ENCODE data around the gene C1orf53. TPM values are rescaled to one million over a fixed set of nuclear protein-coding genes. Genes with fewer than 3 reads are reported as not detected.
"Not testable (repeated sequence)": the region's sequence is repeated elsewhere in the genome, so short reads cannot be mapped to it uniquely, and the experiment has no call there.

Gene C1orf53
- total and polyA plus RNA-seq, 2 donors (not counting 1 experiment from before 2014, with no cell fraction given): 0.24 TPM; not detected in 1

DNA sequence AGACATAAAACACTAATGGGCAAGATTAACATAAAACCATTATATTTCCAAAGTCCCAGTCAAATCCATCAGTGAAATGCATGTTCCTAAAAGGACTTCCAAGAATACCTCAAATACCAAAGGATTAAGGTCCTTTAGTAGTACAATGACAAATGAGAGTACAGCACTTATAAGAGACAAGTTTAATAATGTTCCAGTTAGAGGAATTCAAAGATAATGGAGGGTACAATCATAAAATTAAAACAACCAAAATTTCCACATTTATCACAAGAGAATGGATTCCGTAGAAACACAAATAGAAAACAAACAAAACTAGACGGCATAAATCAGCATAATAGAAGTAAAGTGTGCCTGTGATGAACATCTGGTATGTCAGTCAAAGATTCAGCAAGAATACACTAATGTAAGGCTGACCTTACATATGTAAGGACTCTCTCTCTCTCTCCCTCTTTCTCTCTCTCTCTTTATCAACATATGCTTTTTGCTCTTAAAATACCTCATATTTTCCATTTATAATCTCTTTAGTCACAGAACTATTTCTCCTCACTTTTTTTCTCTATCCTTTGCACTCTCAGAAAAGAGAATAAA, 32.8 kb upstream of the C1orf53 start:
- Histone ChIP-seq H4K20me1 (ENCODE audit: control insufficient read depth, insufficient read depth, low read length, poor library complexity, severe bottlenecking) (no peaks in the 10 kb centered on the region), H3K4me3 (ENCODE audit: control extremely low read depth in 1 of 5, extremely low read depth in 1 of 5, insufficient read depth in 1 of 5, low read depth in 2 of 5, low read length in 4 of 5) (no peak overlapping the region), H3K27me3 (replicated peaks in 1 of 4; ENCODE audit: control extremely low read depth in 1 of 4, control insufficient read depth in 3 of 4, insufficient read depth in 4 of 4, low read length in 3 of 4) (no peaks in the 10 kb centered on the region), H2AFZ (ENCODE audit: insufficient read depth, low read depth, low read length, poor library complexity, severe bottlenecking) (no peak overlapping the region), H3K36me3 (replicated peaks in 1 of 2; ENCODE audit: control extremely low read depth in 1 of 2, control insufficient read depth in 1 of 2, extremely low read depth in 1 of 2, insufficient read depth in 2 of 2, low read length in 1 of 2) (no peaks in the 10 kb centered on the region), H3K9me3 (ENCODE audit: control extremely low read depth in 1 of 3, control insufficient read depth in 2 of 3, insufficient read depth in 1 of 3, low read length in 2 of 3) (peaks cover 0 to 3% (median 0%) of the 10 kb centered on the region in 3 donors), H3K79me2 (ENCODE audit: control insufficient read depth, insufficient read depth, low read length) (no peaks in the 10 kb centered on the region), H3K9ac (ENCODE audit: low read length) (no peak overlapping the region), H3K4me2 (replicated peaks; ENCODE audit: low read depth, low read length, poor library complexity, severe bottlenecking) (no peak overlapping the region), H3K27ac (ENCODE audit: low read length in 2 of 2) (no peak overlapping the region), H3K4me1 (ENCODE audit: control insufficient read depth in 2 of 2, insufficient read depth in 2 of 2, low read length in 2 of 2) (no peaks in the 10 kb centered on the region)
- H3K27ac Mint-ChIP-seq: no peak overlapping the region
- peaks cover 3% of the 10 kb centered on the region for H3K27me3 Mint-ChIP-seq
- WGBS (ENCODE audit: insufficient coverage): no CpG with 5 or more reads among the region's 2 CpGs
- H3K4me1 Mint-ChIP-seq: peaks cover 3% of the 10 kb centered on the region
- ChIA-PET POLR2A (no interaction called here), CTCF (interaction anchor here (0.6 to 9.8 kb wide), 38 partner anchors 8 to 812 kb away, joined by 3 to 171 read pairs (median 5); partner anchors contain the start of genes C1orf53 and DENND1B)
- TF ChIP-seq EZH2 (IDR thresholded peaks at IDR 0.05; ENCODE audit: borderline replicate concordance, insufficient read depth, low read depth, low read length, poor library complexity, severe bottlenecking): no peak
- TF ChIP-seq, protein P1, sequence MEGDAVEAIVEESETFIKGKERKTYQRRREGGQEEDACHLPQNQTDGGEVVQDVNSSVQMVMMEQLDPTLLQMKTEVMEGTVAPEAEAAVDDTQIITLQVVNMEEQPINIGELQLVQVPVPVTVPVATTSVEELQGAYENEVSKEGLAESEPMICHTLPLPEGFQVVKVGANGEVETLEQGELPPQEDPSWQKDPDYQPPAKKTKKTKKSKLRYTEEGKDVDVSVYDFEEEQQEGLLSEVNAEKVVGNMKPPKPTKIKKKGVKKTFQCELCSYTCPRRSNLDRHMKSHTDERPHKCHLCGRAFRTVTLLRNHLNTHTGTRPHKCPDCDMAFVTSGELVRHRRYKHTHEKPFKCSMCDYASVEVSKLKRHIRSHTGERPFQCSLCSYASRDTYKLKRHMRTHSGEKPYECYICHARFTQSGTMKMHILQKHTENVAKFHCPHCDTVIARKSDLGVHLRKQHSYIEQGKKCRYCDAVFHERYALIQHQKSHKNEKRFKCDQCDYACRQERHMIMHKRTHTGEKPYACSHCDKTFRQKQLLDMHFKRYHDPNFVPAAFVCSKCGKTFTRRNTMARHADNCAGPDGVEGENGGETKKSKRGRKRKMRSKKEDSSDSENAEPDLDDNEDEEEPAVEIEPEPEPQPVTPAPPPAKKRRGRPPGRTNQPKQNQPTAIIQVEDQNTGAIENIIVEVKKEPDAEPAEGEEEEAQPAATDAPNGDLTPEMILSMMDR (IDR thresholded peaks at IDR 0.05): no peak
- intact Hi-C loops (cut with micrococcal nuclease): loop anchor here (1.0 to 5.0 kb wide), 4 partner anchors 53 to 349 kb away; no protein-coding TSS in a partner anchor
- ATAC-seq (ENCODE audit: low read depth) (no peak), DNase-seq (no peak)
- no peak overlapping the region for H3K4me3 Mint-ChIP-seq
- no peaks in the 10 kb centered on the region for H3K9me3 Mint-ChIP-seq (ENCODE audit: insufficient read depth)

DNA sequence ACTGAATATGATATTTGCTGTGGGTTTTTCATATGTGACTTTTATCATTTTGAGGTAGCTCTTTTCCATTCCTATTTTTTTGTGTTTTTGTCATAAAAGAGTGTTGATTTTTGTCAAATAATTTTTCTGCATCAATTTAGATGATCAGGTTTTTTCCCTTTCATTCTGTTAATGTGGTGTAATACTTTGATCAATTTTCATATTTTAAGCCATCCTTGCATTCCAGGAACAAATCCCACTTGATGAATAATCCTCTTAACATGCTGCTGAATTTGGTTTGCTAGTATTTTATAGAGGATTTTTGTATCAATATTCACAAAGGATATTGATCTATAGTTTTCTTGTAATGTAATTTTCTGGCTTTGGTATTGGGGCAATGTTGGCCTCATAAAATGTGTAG, 25.5 kb upstream of the C1orf53 start:
- no peaks in the 10 kb centered on the region for H3K79me2 ChIP-seq (ENCODE audit: control insufficient read depth, insufficient read depth, low read length)
- ChIA-PET CTCF (interaction anchor here (1.8 kb wide), 1 partner anchor 8 kb away, joined by 10 read pairs; no protein-coding TSS in a partner anchor), POLR2A (no interaction called here)
- DNase-seq (no peak), ATAC-seq (ENCODE audit: low read depth) (no peak)
- H3K4me2 ChIP-seq (replicated peaks; ENCODE audit: low read depth, low read length, poor library complexity, severe bottlenecking): no peak overlapping the region
- H3K4me1 ChIP-seq (ENCODE audit: control insufficient read depth in 2 of 2, insufficient read depth in 2 of 2, low read length in 2 of 2): no peaks in the 10 kb centered on the region
- no peak overlapping the region for H3K27ac Mint-ChIP-seq
- intact Hi-C loops (cut with micrococcal nuclease): no loop called here
- no peak overlapping the region for H2AFZ ChIP-seq (ENCODE audit: insufficient read depth, low read depth, low read length, poor library complexity, severe bottlenecking)
- H3K4me3 ChIP-seq (ENCODE audit: control extremely low read depth in 1 of 5, extremely low read depth in 1 of 5, insufficient read depth in 1 of 5, low read depth in 2 of 5, low read length in 4 of 5): no peak overlapping the region
- H3K27me3 Mint-ChIP-seq: peaks cover 4% of the 10 kb centered on the region
- H3K4me1 Mint-ChIP-seq: no peaks in the 10 kb centered on the region
- TF ChIP-seq, protein P1 (IDR thresholded peaks at IDR 0.05): no peak
- TF ChIP-seq EZH2 (IDR thresholded peaks at IDR 0.05; ENCODE audit: borderline replicate concordance, insufficient read depth, low read depth, low read length, poor library complexity, severe bottlenecking): no peak
- peaks cover 6% of the 10 kb centered on the region for H3K9me3 Mint-ChIP-seq (ENCODE audit: insufficient read depth)
- H4K20me1 ChIP-seq (ENCODE audit: control insufficient read depth, insufficient read depth, low read length, poor library complexity, severe bottlenecking): no peaks in the 10 kb centered on the region
- peaks cover 1 to 8% (median 5%) of the 10 kb centered on the region in 3 donors for H3K9me3 ChIP-seq (ENCODE audit: control extremely low read depth in 1 of 3, control insufficient read depth in 2 of 3, insufficient read depth in 1 of 3, low read length in 2 of 3)
- no peak overlapping the region for H3K4me3 Mint-ChIP-seq
- no peaks in the 10 kb centered on the region for H3K36me3 ChIP-seq (replicated peaks in 1 of 2; ENCODE audit: control extremely low read depth in 1 of 2, control insufficient read depth in 1 of 2, extremely low read depth in 1 of 2, insufficient read depth in 2 of 2, low read length in 1 of 2)
- no peaks in the 10 kb centered on the region for H3K27me3 ChIP-seq (replicated peaks in 1 of 4; ENCODE audit: control extremely low read depth in 1 of 4, control insufficient read depth in 3 of 4, insufficient read depth in 4 of 4, low read length in 3 of 4)
- no peak overlapping the region for H3K27ac ChIP-seq (ENCODE audit: low read length in 2 of 2)
- H3K9ac ChIP-seq (ENCODE audit: low read length): no peak overlapping the region

DNA sequence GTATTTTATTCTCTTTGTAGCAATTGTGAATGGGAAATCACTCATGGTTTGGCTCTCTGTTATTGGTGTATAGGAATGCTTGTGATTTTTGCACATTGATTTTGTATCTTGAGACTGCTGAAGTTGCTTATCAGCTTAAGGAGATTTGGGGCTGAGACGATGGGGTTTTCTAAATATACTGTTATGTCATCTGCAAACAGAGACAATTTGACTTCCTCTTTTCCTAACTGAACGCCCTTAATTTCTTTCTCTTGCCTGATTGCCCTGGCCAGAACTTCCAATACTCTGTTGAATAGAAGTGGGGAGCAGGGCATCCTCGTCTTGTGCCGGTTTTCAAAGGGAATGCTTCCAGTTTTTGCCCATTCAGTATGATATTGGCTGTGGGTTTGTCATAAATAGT, 22.0 kb upstream of the C1orf53 start:
- H3K9me3 ChIP-seq (ENCODE audit: control extremely low read depth in 1 of 3, control insufficient read depth in 2 of 3, insufficient read depth in 1 of 3, low read length in 2 of 3); CTCF ChIA-PET; H3K9me3 Mint-ChIP-seq (ENCODE audit: insufficient read depth); H3K27ac Mint-ChIP-seq; H3K27ac ChIP-seq (ENCODE audit: low read length in 2 of 2); H3K4me3 ChIP-seq (ENCODE audit: control extremely low read depth in 1 of 5, extremely low read depth in 1 of 5, insufficient read depth in 1 of 5, low read depth in 2 of 5, low read length in 4 of 5); DNase-seq; H3K36me3 ChIP-seq (replicated peaks in 1 of 2; ENCODE audit: control extremely low read depth in 1 of 2, control insufficient read depth in 1 of 2, extremely low read depth in 1 of 2, insufficient read depth in 2 of 2, low read length in 1 of 2); POLR2A ChIA-PET; H3K4me2 ChIP-seq (replicated peaks; ENCODE audit: low read depth, low read length, poor library complexity, severe bottlenecking); intact Hi-C loops (cut with micrococcal nuclease); H3K79me2 ChIP-seq (ENCODE audit: control insufficient read depth, insufficient read depth, low read length); H3K27me3 ChIP-seq (replicated peaks in 1 of 4; ENCODE audit: control extremely low read depth in 1 of 4, control insufficient read depth in 3 of 4, insufficient read depth in 4 of 4, low read length in 3 of 4); H3K4me1 Mint-ChIP-seq; H2AFZ ChIP-seq (ENCODE audit: insufficient read depth, low read depth, low read length, poor library complexity, severe bottlenecking); H4K20me1 ChIP-seq (ENCODE audit: control insufficient read depth, insufficient read depth, low read length, poor library complexity, severe bottlenecking); H3K4me3 Mint-ChIP-seq; H3K4me1 ChIP-seq (ENCODE audit: control insufficient read depth in 2 of 2, insufficient read depth in 2 of 2, low read length in 2 of 2); H3K9ac ChIP-seq (ENCODE audit: low read length); ATAC-seq (ENCODE audit: low read depth): not testable (repeated sequence)
- peaks cover 21% of the 10 kb centered on the region for H3K27me3 Mint-ChIP-seq
- WGBS (ENCODE audit: insufficient coverage): no CpG with 5 or more reads among the region's 4 CpGs

Data from B cell (primary cell).